22Rv1 (cell line): ENCODE data around the gene ZNF524.
A peak's percentile ranks its signal among the peaks of the same experiment; 100 is the strongest.

Source experiments
- H3K27ac ChIP-seq: fragments of 450-650 bp; 2 replicates; pipeline ENCODE4 v1.5.1; 2017
- CTCF ChIP-seq: fragments of 450-650 bp; IDR thresholded peaks from 2 replicates; pipeline ENCODE4 v1.5.1; 2017; ENCODE audit warnings: mild to moderate bottlenecking
- ZFX ChIP-seq: fragments of 450-650 bp; IDR thresholded peaks from 2 replicates; pipeline ENCODE4 v1.6.1; 2017; ENCODE audit warnings: antibody characterized with exemption, borderline replicate concordance

The ZNF524 gene

DNA sequence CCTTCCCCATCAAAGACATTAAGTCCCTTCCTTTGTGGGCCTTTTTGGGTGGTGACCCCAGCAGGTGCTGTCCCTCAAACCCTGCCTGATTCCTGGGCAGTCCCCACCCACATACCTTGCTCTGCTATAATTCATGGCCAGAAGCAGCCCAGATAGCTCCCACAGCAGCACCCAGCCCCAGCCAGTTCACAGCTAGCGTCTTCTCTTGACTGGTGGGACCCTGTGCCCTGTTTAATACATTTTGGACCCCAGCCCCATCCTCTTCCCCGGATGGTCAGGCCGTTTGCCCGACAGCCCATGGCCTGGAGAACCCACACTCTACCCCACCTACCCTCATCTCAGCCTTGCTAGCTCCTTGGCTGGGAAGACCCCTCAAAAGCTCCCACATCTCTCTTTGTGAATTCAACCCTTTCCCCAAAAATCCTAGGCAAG, 50.1 kb downstream of the ZNF524 start:
- no peak for TF ChIP-seq CTCF
- TF ChIP-seq ZFX, result no peak
- no peak overlapping the region for H3K27ac ChIP-seq

- TF ChIP-seq ZFX (no peak), CTCF (no peak)
- H3K27ac ChIP-seq, result no peak overlapping the region
Observed at GRCh38 chr19:55650602-55651230, 50.6 kb downstream of the ZNF524 start.

- TF ChIP-seq CTCF (no peak), ZFX (no peak)
Observed at GRCh38 chr19:55651236-55651635, 51.1 kb downstream of the ZNF524 start.

GRCh38 chr19:55652311-55653128, 52.4 kb downstream of the ZNF524 start:
- H3K27ac ChIP-seq, result peak overlapping the region; percentile 99
- TF ChIP-seq CTCF (no peak), ZFX (no peak)

More at GRCh38 chr19:55651236-55651635, 51.1 kb downstream of the ZNF524 start:
- H3K27ac ChIP-seq, result no peak overlapping the region
